GM18870 (cell line): ENCODE results near the gene GALNT13.

Source experiments
- ATAC-seq: cut with Tn5 transposase; IDR thresholded peaks from one replicate; pipeline ENCODE4 v1.9.1; 2021; ENCODE audit warnings: moderate library complexity; ENCODE audit not compliant: unreplicated experiment

GALNT13 gene

DNA sequence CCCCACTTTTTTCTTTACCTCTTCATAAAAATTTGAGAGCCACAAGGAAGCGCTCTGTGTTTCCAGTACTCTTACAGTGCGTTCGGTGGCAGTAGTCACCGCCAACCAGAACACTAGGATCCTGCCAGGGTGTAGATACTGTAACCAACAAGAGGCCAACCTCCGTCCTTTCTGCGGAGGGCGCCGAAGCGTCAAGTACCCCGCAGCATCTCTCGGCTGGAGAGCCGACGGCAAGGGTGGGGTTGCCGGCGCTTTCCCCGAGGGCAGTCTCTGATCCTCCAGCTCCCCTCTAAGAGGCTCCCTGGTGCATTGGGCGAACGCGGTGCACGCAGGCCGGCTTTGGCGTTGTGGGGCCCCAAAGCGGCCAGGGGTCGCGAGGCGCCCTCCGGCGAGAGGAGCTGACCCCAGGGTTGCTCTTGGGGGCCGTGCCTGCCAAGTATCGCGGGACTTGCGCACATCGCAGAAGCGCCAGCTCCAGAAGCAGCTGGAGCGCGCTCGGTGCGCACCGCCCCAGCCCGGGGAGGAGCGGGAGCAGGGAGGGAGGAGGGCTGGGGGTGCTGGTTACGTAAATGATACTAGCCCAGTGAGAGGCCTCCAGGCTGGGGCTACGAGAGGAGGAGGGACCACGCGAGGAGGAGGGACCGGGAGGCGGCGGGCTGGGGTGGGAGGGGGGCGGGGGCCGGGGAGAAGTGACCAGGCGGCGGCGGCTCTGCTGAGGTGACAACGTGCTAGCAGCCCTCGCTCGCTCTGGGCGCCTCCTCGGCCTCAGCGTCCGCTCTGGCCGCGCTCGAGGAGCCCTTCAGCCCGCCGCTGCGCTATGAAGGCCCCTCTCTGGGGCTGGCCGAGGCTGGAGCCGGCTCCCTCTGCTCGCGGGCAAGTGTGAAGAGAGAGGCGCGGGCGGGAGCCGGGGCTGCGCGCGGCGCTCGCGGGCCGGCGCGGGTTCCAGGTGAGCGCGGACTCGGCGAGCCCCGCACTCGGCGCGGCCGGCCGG lies at the start of gene GALNT13:
GALNT13 (plus strand) TSS at position 692 of the 991 bp plus-strand sequence.
- no peak for ATAC-seq

- ATAC-seq, result no peak
These were observed 47.8 kb upstream of the GALNT13 start for GRCh38 chr2:153823880-153824279.

DNA sequence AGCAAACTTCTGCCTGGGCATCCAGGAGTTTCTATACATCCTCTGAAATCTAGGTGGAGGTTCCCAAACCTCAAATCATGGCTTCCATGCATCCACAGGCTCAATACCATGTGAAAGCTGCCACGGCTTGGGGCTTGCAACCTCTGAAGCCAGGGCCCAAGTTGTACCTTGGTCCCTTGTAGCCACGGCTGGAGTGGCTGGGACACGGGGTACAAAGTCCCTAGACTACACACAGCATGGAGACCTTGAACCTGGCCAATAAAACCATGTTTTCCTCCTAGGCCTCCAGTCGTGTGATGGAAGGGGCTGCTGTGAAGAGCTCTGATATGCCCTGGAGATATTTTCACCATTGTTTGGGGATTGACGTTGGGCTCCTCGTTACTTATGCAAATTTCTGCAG lies 43.4 kb upstream of the GALNT13 start:
- no peak for ATAC-seq

- ATAC-seq, result no peak
These were observed 37.1 kb upstream of the GALNT13 start for GRCh38 chr2:153834662-153835061.

GRCh38 chr2:153858250-153858649 lies 13.5 kb upstream of the GALNT13 start:
- ATAC-seq, result no peak

DNA sequence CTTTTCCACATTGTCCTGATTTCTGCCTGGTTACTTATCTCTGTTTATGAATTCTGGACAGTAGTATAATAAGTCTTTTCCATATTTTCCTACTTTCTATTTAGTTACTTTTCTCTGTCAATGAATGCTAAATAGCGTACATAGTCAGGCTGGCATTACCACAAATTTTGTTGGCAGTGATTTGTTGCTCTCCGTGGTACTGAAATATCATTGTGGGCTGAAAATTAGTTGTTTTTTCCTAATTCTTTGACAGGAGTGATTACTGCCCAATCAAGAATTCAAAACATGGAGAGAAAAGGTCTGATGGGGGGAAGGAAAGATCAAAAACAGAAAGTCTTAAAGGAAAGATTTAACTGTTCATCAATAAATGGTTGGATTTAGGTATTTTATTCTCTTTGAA lies 7.7 kb upstream of the GALNT13 start:
- ATAC-seq, result no peak

GRCh38 chr2:153866595-153866994 lies 5.1 kb upstream of the GALNT13 start:
- no peak for ATAC-seq

DNA sequence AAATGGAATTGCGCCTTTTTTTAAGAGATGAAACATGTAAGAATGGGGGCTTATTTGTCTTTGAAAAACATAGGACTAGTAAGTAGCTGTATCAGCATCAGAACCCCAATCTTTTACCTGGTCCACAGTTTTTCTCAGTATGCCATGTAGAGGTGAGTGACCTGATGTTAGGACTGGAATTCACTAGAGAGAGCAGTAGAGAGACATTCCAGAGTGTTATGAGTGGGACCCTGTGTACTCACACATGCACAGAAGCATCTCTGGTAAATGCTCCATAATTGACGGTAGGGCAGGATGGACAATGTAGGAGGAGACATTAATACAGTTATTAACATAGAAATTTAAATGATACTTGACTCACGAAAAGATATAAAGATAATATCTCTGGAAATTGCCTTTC lies 1.4 kb upstream of the GALNT13 start:
- no peak for ATAC-seq

GRCh38 chr2:153872311-153873051 lies 759 bp downstream of the GALNT13 start:
- no peak for ATAC-seq

DNA sequence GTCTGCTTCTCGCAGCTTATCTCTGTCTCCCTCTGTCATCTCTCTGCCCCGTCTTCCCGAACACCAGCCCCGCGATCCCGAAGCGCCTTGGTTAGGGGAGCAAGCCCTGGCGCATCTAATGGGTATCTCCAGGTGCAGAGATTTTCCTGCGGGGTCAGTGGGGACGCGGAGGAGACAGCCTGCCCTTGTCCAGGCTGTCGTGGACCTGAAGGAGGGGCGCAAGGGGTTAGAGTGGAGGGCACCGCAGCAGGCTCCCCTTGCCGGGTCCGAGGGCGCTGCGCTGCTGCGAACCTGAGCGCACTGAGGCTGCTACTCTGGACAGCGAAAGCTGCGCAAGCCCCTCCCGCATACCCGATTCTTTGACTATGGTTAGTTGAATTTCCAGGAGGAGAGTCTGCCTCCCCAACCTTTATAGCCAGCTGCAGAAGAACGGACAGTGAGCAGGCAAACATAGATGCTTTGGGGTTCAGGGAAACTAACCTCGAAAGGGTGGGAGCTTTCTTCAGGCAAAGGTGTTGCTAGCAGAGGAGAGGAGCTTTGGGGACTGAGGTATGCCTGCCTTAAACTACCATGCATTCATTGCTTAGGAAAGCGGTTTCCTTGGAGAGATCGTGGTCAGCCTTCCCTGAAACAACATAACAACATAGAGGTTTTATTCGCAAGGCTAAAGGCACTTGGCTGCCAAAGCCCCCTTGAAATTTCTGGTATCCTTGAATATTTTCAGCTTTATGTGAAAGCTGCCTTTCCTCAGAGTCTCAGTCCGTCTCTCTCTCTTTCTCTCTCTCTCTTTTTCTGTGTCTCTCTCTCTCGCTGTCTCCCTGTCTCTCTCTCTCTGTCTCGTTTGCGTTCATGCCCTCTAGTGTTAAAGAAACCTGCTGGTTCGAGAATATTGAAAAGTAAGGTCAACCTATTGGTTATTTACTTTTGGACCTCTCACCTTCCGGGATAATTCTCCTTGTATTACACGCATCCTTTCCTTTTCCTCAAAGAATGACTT lies 1.6 kb downstream of the GALNT13 start:
- ATAC-seq, result no peak

DNA sequence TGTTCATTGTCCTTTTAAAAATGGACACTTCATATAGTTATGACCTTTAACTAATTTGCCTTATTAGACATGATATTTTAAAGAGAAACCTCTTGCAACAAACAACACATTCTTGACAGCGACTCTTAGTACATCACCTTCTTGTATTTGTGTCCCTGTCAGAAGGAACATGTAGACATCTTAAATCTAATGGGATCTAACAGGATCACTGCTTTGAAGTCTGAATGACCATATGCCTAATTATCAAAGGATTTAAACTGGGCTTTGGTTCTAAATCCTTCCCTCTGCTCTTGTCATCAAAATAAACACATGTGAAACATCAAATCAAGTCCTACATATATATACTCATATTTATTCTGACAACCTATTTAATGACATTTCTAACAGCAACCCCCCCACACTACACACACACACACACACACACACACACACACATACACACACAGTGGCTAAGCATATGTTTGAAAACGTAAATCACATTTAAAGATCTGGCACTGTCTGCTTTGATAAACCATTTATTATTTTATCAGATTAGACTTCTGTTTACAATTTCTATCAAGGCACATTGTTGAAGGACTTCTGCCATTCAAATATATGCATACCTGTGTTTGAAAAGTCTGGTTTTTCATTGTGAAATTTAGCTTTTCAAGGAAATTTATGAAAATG lies 4.2 kb downstream of the GALNT13 start:
- ATAC-seq, result no peak

GRCh38 chr2:153880926-153881325 lies 9.2 kb downstream of the GALNT13 start:
- no peak for ATAC-seq

- ATAC-seq, result no peak
These were observed 15.1 kb downstream of the GALNT13 start for GRCh38 chr2:153886833-153887232.

DNA sequence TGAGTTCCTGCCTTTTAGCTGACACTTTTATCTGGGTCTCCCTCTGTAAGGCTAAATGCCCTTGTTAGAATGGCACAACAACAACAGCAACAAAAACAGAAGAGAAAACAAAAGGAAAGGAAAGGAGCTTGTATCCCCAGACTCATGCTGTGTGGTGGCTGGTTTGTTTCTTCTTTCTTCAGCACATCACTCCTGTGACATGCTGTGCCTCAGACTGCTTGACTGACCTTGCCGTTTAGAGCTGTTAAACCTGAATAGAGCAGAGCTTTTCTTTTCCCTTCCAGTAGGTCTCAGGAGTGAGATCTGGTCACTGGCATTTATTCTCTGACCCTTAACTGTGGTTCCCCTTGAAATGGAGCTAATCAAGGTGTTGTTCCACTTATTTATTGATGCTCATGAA lies 18.9 kb downstream of the GALNT13 start:
- no peak for ATAC-seq

GRCh38 chr2:153891051-153891450 lies 19.3 kb downstream of the GALNT13 start:
- no peak for ATAC-seq

- no peak for ATAC-seq
These were observed 41.2 kb downstream of the GALNT13 start for GRCh38 chr2:153912798-153913396.

- ATAC-seq, result no peak
These were observed 45.8 kb downstream of the GALNT13 start for GRCh38 chr2:153917570-153917969.

DNA sequence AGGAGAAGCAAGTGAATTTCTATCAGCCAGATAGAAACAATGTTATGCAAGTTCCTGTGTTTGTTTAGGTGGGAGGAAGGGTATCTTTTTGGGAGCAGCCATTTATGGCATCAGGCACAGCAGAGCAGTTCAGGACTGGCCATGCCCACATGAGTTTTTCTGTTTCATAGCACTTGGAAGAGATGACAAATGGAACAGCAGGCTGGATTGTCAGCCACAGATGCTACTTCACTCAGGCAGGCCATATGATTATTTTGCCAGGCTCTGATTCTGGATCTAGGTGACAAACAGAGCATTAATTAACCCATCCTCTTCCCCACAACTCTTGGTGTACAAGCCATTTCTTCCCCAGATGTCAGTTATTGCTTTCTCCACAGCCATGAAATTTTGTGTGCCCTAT lies 63.8 kb downstream of the GALNT13 start:
- ATAC-seq, result no peak

GRCh38 chr2:153939124-153939796 lies 67.5 kb downstream of the GALNT13 start:
- peak; percentile 76 for ATAC-seq
